T follicular helper cell (primary cell): Measurements from ENCODE around the gene TMPRSS9.
"Not testable (repeated sequence)": the region's sequence is repeated elsewhere in the genome, so short reads cannot be mapped to it uniquely, and the experiment has no call there.

ENCODE experiments used
- DNase-seq: peaks from one replicate; pipeline ENCODE4 v3.0.0-alpha.2; 2020; ENCODE audit warnings: low read depth

Gene TMPRSS9

GRCh38 chr19:2394054-2394441 is 34.0 kb downstream of the TMPRSS9 start:
- DNase-seq: no peak

- no peak for DNase-seq
These were observed 34.6 kb downstream of the TMPRSS9 start for GRCh38 chr19:2394442-2395292.

- DNase-seq: not testable (repeated sequence)
These were observed 35.3 kb downstream of the TMPRSS9 start for GRCh38 chr19:2395293-2395829.

- DNase-seq: not testable (repeated sequence)
These were observed 37.1 kb downstream of the TMPRSS9 start for GRCh38 chr19:2397173-2397572.

- DNase-seq: no peak
These were observed 38.8 kb downstream of the TMPRSS9 start for GRCh38 chr19:2398735-2399305.

- DNase-seq: no peak
These were observed 39.5 kb downstream of the TMPRSS9 start for GRCh38 chr19:2399582-2399981.

GRCh38 chr19:2408247-2408646 is 48.2 kb downstream of the TMPRSS9 start:
- no peak for DNase-seq

- no peak for DNase-seq
These were observed 49.4 kb downstream of the TMPRSS9 start for GRCh38 chr19:2409352-2409912.

GRCh38 chr19:2410023-2410422 is 50.0 kb downstream of the TMPRSS9 start:
- no peak for DNase-seq

GRCh38 chr19:2411709-2412108 is 51.6 kb downstream of the TMPRSS9 start:
- no peak for DNase-seq

- DNase-seq: no peak
These were observed 52.4 kb downstream of the TMPRSS9 start for GRCh38 chr19:2412449-2412848.

- DNase-seq: no peak
These were observed 53.1 kb downstream of the TMPRSS9 start for GRCh38 chr19:2413159-2413558.

GRCh38 chr19:2413629-2414028 is 53.6 kb downstream of the TMPRSS9 start:
- DNase-seq: no peak

GRCh38 chr19:2415281-2415972 is 55.4 kb downstream of the TMPRSS9 start:
- DNase-seq: no peak

- no peak for DNase-seq
These were observed 55.9 kb downstream of the TMPRSS9 start for GRCh38 chr19:2415973-2416319.

- no peak for DNase-seq
These were observed 56.4 kb downstream of the TMPRSS9 start for GRCh38 chr19:2416321-2417097.

GRCh38 chr19:2417436-2417835 is 57.4 kb downstream of the TMPRSS9 start:
- DNase-seq: not testable (repeated sequence)

GRCh38 chr19:2417881-2418406 is 57.9 kb downstream of the TMPRSS9 start:
- DNase-seq: no peak

- DNase-seq: no peak
These were observed 59.7 kb downstream of the TMPRSS9 start for GRCh38 chr19:2419754-2420153.

GRCh38 chr19:2420490-2420889 is 60.4 kb downstream of the TMPRSS9 start:
- DNase-seq: no peak

- no peak for DNase-seq
These were observed 61.7 kb downstream of the TMPRSS9 start for GRCh38 chr19:2421581-2422306.
